ENCODE data around the gene DCAF7.

Gene DCAF7

DNA sequence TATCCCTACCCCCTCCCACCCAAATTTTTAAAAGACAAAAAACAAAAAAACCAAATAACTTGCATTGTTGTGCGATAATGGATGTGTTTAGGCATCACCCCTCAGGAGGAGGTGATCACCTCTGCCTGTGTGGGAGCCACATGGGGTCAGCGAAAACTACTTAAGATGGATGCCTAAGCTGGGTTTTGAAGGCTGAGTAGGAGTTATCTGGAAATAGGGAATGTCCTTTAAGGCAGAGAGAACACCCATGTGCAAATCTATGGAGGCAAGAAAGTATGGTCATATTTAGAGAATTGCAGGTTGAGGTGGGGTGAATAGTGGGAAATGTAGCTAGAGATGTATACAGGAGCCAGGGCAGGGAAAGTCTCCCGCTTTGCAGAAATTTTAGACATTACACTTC is 44.9 kb downstream of the DCAF7 start:
- DNase-seq: no peak

DNA sequence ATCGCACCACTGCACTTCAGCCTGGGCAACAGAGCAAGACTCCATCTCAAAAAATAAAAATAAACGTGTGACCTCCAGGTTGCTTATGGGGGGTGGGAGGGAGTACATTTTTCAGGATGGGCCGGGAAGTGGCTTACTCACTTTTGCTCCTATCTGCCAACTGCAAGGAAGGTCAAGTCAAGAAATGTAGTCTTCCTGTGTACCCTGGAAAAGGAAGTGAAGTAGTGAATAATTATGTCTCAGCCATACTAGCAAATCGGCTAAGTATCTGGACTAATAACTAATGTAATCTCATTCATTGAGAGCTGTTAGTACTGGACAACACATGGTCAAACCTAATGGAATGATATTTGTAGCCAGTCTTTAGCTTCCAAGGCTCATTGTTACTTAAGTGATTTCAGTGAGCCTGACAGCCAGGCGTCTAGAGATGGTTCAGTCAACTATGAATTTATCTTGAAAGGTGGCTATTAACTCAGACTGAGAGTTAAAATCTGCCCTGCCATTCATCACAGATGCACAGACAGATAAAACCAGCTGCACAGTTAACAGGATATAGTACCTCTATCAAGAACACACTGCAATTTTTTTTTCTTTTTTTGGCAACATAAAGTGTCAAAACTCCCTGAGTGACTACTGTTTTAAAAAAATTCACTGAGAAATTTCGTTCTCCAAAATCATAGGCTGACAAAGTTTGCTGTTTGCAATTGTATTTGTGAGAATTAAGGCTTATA is 46.7 kb downstream of the DCAF7 start:
- DNase-seq: no peak

DNA sequence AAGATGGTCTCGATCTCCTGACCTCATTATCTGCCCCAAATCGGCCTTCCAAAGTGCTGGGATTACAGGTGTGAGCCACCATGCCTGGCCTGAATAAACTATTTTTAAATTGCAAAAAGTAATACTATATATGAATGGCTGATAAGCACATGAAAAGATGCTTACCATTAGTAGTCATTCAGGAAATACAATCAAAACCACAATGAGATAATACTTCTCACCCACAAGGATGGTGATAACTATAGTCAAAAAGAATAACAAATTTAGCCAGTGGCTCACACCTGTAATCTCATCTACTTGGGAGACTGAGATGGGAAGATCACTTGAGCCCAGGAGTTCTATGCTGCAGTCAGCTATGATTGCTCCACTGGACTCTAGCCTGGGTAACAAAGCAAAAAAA is 48.0 kb downstream of the DCAF7 start:
- DNase-seq: no peak

DNA sequence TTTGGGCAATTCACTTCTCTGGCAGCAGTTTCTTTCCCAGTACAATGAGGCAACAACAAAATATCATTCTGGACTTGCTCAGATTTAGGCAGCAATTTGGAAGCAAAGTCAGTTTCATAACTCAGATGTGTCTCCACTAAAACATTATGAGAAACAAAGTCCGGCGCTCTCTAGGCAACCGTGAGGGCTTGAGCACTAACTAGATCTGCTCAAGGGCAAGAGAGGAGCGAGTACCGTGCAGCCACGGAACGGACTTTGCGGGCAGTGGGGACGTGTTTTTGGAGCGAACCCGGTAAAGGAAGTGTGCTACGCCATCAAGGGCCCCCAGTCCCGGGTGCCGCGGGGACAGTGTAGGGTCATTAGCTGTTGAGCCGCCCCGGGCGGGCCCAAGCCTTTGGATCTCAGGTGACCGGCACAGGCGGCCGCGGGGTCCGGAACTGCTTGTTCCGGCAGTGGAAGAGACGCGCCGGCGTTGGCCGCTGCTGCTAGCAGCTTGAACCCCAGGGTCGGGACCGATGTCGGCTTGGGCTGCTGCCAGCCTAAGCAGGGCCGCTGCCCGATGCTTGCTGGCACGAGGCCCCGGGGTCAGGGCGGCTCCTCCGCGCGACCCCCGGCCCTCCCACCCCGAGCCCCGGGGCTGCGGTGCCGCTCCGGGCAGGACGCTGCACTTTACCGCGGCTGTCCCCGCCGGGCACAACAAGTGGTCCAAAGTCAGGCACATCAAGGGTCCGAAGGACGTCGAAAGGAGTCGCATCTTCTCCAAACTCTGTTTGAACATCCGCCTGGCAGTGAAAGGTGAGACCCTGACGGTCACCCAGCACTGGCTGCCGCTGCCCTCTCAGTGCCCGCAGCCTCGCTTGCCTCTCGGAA is 50.5 kb downstream of the DCAF7 start, which contains the start of gene TACO1:
TACO1 (plus strand) TSS at position 327 of the 870 bp plus-strand sequence; CDS start at position 516, 189 bp downstream.
- peak; percentile 66 to 83 for DNase-seq

DNA sequence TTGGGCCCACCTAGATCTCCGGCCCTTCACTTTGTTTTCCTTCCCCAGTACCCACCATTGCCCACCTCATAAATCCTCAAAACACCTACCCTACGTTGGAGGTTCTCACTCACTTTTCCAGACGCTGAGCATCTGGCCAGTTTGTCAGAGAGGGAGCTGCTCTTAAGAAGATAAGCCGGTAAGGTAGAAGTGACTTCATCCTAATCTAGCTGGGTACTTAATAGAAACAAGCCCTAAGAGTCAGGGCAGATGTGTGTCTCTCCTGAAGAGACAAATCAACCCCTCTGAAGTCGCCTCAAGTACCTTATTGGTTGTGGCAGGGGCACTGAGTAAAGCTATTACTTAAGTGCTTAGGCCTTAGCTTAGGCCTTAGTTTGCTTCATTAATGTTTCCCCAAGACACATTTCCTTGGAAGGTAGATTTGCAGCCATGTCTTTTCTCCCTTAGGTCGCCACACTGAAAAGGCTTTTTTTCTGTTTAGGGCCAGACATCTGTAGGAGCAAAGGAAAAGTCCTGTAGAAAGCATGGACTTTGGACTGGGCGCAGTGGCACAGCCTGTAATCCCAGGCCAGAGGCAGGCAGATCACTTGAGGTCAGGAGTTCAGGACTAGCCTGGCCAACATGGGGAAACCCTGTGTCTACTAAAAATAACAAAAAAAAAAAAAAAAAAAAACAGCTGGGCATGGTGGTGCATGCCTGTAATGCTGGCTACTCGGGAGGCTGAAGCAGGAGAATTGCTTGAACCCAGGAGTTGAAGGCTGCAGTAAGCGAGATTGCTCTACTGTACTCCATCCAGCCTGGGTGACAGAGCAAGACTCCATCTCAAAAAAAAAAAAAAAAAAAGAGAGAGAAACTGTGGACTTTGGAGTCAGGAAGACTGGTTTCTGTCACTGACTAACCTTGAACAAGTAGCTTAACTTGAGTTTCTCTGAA is 51.4 kb downstream of the DCAF7 start:
- no peak for DNase-seq

DNA sequence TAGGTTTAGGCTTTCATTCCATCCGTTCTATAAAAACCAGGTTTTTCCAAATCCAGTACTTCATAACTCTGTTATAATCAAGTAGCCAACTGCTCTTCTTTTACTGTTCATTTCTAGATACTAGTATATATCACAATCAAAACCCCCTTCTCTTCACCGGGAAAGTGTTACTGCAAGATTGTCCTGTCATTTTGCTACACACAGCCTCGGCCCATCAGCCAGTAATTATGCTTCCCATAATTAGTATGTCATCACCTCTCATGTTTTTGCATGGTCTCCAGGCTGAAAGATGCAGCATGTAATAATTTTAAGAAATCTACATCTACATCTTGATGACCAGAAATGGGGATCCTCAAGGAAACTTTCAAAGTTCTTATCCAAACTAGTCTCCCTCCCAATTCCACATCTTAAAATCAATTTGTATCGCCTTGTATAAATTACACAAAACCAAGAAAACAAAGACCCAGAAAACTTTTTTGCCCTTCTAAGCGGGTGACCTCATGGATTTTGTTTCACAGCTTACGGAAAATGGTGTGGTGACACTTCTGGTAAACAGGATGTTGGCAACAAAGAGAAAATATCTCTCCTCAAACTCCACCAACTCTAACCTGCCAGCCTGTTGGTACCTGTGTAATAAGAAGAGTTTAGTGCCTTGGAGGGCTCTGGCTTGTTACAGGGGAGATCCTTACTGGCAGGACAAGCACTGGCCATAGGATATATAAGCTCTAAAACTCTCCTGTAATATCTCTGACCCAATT is 59.7 kb downstream of the DCAF7 start:
- no peak for DNase-seq

DNA sequence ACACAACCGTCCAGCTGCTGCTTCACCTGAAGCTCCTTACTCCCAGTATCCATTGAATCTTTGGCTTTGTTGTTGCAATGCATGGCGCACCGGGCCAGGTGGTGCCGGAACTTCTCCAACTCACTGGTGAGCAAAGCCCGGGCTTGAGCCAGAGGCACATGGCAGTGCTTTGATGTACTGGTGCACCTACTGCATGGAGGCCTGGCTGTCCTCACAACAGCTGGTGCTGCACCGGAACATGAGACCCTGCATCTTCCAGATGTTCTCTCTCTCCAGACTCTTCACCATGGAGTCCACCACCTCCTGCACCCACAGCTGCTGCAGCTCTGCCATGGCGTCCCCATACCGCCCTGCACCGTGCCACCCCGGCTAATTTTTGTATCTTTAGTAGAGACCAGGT is 60.6 kb downstream of the DCAF7 start:
- DNase-seq: no peak

DNA sequence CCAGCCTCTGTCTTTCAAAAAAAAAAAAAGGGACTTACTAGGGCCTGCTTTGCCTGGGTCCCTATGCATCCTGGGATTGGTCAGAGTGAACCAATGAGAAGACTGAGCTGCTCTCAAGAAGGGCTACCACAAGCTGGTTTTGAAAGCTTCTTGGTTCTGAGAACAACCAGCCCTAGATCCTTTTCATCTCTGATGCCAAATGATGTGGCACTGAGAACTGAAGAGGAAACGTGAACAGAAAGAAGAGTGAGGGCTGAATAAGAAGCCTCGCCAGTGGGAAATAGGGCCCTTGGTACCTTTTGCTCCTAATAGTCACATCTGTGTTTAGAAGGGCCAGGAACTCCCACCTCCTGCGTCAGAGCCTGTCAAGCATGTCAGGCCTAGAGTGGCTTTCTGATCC is 61.1 kb downstream of the DCAF7 start:
- DNase-seq: no peak

DNA sequence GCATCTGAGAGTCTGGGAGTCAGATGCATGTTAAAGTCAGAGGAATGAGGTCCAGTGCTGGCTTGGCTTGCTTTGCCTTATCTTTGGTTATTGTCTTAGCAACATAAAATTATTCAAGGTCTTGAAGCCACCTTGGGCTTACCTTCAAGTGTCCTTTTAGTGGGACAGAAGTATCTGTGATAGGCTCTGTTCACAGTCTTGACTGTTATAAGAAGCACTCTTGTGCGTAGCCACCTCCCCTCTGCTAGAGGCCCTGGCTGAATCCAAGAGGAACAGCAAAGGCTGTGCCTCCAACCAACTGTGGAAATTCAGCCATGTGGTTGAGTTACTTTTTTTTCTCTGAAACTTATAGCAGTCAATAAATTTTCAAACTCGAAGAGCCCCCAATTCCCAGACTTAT is 63.4 kb downstream of the DCAF7 start:
- DNase-seq: no peak

DNA sequence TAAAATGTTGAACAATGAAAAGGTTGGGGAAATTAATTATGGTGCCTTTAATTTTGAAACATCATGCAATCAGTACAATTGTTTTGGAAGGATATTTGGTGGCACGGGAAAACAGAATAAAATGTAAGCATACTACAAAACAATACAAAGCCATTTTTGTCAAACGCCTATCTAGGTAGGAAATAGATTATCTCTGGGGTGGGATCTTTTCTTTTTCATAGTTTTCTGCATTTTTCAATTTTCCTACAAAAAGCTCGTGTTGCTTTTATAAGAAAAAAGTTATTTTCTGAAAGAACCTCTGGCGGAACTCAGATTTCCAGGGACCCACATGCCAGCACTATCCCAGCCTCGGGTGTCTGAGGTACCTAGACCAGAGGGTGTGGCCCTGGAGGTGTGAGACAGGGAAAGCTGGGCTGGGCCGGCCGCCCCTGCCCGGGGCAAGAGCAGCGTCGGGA is 71.0 kb downstream of the DCAF7 start:
- no peak for DNase-seq

DNA sequence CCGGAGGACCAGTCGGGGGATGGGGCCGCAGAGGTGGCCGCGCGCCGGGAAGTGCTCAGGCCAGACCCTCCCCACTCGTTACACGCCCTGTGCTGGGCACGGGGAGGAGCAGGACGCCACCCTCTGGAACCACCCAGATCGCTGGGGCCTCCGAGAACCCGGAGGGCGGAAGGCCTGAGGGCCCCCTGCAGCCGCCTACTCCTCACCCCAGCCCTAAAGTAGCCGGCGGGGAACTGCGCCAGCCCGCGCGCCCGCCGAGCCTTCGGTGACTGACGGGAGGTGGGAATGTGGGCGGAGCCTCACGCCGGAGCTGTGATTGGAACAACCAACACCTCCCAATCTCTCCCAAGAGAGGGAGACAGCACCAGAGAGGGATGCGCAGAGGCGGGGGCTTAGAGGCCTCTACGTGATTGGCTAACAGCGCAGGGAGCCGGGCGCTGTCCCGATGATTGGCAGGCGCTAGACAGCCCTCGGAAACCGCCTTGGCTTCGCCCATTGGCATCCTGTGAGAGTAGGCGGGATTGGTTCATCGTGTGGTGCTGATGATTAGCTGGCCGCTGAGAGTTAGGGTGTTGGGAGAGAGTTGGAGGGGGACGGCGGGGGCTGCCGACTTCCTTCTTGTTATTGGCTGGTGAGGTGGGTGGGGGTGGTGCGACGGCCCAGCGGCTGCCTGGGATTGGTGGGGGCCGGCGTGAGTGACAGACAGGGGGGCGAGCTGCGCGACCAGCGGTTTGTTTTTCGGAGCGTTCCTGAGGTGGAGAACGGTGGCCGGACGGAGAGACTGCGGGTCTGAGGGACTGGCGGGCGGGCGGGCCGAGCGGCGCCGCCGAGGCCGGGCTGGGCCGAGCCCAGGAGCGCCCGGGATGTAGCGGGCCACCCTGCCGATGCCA is 71.7 kb downstream of the DCAF7 start, which contains the start of gene MAP3K3:
MAP3K3 (plus strand) TSS at position 734 of the 890 bp plus-strand sequence. CDS start 343 bp downstream, outside the sequence.
- peak; percentile 99 for DNase-seq

DNA sequence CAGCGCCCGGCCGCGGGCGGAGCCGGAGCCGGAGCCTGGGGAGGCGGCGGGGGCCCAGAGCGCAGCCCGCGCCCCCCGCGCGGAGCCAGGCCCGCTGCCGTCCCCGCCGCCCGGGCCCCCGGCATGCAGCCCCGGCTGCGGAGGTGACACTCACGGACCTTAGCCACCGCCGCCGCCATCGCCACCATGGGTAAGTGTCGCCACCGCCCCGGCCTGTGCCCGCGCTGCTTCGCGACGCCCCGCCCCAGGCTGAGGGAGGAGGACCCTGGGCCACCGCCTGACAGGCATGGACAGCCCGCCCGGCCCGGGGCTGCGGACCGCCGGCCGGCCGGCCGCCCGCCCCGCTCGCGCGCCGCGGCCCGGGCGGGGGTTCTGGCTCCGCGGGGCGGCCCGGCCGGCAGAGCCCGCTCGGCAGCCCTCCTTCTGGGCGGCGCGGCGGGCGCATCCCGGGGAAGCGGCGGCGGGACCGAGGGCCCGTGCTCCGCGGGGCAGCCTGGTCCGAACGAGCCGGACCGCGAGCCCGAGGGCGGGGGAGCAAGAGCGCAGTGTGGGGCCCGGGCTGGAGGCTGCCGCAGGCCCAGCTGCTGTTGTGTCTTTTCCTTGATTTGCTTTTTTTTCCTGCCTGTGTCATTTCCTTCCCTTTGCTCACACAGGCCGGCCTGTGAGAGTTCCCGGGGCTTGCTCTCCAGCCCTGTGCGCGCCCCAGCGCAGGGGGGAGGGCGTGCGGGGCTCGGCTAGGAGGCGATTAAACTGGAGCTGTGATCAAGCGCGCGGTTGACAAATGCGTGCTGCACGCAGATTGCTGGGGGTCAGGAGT is 72.5 kb downstream of the DCAF7 start:
- peak in 1 of 2 experiments; percentile 20 for DNase-seq

DNA sequence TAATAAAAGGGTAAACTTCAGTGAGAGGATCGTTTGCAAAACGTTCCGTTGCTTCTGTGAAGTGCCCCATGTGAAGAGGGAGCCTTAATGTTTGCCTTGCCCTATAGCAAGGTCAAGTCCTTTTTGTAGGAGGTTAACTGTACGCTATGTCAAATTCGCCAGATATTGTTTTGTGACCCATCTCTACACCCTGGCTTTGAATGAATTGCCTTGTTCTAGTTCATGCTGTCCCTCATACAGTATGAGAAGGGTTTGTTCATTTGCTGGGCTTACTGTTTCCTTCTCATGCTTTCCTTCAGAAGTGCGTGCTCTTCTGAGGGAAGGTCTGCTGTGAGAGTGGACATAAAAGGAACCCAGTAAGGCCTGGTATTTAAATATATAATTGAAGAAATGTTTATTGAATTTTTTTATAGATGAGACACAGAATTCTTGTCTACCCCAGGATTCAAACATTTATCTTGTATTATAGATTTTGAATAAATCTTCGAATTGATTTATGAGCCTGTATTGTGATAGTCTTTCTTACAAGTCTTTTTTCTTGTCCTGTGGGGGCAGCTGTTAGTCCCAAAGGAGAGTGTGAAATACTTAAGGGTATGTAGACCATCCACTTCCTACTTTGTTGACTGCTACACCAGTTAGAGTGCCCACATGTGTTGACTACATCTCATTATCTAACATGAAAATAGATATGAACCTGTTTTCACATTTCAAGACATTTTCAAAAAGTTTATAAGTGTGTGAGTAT is 73.7 kb downstream of the DCAF7 start:
- no peak for DNase-seq

DNA sequence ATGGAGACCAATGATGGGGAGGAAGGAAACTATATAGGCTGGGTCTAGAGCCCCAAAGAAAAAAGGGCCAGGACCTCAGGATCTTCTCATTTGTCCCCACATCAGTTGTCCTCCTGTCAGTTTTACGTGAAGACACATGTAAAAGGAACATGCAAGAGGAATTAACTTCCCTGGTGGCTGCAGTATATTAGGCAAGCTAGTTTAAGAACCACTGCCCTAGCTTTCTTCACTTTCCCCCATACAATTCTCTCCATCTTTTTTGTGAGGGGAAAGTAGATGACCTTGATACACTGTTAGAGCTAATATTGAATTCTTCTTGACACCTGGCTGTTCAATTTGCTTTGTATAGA is 74.2 kb downstream of the DCAF7 start:
- DNase-seq: no peak

DNA sequence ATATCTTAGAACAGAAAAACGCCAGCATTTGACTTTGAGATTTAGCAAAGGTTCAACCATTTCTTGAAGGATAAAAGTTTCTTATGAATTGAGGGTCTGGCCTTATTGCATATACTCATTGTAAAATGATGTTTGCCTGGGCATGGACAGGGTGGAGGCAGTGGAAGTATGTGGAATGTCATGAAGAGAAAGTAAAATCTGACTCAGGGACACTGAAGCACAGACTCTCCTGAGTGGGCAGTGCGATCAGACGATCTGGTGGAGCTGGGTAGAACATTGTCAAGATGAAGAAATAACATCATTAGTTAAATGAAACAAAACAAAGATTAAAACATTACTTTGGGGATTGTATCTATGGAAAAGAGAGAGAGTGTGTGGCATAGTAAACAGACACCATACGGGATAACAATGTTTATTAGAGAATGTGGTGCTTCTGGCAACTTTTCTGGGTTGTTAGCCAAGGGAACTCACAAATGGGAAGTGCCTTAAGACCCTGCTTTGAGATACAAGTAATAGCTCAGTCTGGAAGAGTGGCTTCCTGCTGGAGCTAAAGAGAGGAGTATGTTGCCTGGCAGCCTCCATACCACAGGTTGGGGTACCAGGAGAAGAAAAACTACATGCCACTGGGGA is 76.4 kb downstream of the DCAF7 start:
- DNase-seq: no peak

DNA sequence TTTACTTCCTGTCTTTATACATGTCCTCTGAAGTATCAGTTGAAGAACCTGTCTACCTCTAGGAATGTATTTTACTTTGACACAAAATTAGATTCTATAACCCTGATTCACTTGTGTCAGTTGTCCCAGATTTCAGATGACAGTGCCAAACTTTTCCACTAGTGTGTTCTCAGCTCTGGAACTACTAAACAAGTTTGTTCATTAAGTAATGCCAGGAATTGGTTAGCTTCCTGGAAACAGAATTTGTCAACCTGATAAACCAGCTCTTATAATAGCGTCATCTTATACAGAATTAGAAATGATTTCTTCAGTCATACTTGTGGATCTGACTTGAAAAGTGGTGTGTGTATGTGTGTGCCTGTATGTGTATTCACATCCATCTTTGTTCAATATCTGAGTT is 79.3 kb downstream of the DCAF7 start:
- no peak for DNase-seq

DNA sequence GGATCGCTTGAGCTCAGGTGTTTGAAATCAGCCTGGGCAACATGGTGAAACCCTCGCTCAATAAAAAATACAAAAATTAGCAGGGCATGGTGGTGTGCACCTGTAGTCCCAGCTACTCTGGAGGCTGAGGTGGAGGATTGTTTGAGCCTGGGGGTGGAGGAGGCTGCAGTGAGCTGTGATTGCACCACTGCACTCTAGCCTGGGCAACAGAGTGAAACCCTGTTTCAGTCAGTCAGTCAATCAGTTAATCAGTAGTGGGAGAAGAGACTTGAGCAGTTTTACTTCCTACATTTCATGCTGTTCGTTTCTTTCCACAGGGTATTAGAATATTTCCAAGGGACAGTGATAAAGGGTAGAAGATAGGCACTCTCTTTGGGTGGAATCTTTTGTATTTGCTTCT is 80.8 kb downstream of the DCAF7 start:
- no peak for DNase-seq

DNA sequence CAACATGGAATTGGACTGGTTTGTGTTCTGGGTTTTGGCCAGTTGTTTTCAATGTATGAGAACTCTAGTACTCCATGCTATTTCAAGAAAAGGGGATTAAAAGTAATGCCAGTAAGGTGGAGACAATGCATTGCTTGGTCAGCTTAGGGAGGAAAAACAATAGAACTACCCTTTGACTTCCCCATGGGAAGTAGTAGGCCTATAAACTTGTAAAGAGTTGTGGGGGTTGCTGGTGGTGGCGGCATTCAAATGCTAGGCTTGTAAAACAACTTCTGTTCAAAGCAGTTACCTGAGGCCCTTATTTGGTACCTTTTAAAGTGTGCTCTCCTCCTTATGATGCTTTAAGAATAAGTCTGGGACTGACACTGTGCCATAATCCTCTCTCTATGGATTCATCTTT is 81.3 kb downstream of the DCAF7 start:
- DNase-seq: no peak

DNA sequence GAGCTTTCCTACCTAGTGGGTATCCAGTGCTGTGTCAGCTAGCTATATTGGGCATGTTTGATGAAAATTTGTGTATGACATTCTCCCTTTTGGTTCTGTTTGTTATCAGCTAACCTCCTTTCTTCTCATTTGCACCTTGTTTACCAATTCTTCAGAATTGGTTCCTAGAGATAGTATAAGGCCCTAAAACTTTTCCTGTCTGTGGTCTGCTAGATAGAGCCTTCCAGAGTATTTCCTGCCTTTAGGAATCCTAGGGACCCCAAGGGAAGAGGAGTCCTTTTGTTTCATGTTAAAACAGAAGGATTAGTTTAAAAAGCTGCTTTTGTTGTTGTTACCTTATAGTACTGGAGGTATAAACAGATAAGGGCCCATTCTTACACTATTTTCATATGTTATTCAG is 83.5 kb downstream of the DCAF7 start:
- DNase-seq: no peak

Measured in NCI-H446 (cell line).